ENCODE results near the gene BCL11A. TPM values are rescaled to one million over a fixed set of nuclear protein-coding genes. Genes with fewer than 3 reads are reported as not detected.

The BCL11A gene
- total and polyA plus RNA-seq, 2 of the 13 experiments (the other 11 are each of a cell fraction or from before 2014, with no cell fraction given): not detected

DNA sequence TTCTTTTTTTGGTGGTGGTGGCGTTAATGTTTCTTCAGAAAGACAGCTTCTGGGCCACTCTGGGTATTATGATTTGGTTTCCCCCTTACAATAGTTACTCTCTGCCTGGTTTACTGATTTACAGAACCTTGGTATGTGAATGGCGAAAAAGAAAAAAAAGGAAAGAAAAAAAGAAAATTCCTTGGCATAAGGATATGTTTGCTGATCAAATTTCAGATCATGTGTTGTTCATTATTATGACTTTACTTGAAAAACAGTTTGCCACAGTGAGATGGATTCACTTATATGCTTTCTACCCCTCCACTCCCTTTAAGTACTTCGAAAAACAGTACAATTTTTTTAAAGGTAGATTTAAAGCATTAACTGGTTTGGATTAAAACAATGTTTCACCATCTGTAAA, 21.0 kb downstream of the BCL11A start (continued):
- TF ChIP-seq, protein P1, sequence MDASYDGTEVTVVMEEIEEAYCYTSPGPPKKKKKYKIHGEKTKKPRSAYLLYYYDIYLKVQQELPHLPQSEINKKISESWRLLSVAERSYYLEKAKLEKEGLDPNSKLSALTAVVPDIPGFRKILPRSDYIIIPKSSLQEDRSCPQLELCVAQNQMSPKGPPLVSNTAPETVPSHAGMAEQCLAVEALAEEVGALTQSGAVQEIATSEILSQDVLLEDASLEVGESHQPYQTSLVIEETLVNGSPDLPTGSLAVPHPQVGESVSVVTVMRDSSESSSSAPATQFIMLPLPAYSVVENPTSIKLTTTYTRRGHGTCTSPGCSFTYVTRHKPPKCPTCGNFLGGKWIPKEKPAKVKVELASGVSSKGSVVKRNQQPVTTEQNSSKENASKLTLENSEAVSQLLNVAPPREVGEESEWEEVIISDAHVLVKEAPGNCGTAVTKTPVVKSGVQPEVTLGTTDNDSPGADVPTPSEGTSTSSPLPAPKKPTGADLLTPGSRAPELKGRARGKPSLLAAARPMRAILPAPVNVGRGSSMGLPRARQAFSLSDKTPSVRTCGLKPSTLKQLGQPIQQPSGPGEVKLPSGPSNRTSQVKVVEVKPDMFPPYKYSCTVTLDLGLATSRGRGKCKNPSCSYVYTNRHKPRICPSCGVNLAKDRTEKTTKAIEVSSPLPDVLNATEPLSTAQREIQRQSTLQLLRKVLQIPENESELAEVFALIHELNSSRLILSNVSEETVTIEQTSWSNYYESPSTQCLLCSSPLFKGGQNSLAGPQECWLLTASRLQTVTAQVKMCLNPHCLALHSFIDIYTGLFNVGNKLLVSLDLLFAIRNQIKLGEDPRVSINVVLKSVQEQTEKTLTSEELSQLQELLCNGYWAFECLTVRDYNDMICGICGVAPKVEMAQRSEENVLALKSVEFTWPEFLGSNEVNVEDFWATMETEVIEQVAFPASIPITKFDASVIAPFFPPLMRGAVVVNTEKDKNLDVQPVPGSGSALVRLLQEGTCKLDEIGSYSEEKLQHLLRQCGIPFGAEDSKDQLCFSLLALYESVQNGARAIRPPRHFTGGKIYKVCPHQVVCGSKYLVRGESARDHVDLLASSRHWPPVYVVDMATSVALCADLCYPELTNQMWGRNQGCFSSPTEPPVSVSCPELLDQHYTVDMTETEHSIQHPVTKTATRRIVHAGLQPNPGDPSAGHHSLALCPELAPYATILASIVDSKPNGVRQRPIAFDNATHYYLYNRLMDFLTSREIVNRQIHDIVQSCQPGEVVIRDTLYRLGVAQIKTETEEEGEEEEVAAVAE (CRISPR knock-in tag; IDR thresholded peaks at IDR 0.05; ENCODE audit: borderline replicate concordance): no peak
- TF ChIP-seq GLI4 (CRISPR knock-in tag; IDR thresholded peaks at IDR 0.05; ENCODE audit: borderline replicate concordance): no peak
- TF ChIP-seq MATR3 (CRISPR knock-in tag; IDR thresholded peaks at IDR 0.05): no peak
- TF ChIP-seq ESRRA (CRISPR knock-in tag; IDR thresholded peaks at IDR 0.05; ENCODE audit: low read depth): no peak
- TF ChIP-seq, protein P2, sequence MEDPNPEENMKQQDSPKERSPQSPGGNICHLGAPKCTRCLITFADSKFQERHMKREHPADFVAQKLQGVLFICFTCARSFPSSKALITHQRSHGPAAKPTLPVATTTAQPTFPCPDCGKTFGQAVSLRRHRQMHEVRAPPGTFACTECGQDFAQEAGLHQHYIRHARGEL (CRISPR knock-in tag; IDR thresholded peaks at IDR 0.05): no peak
- TF ChIP-seq HDAC2 (CRISPR knock-in tag; IDR thresholded peaks at IDR 0.05): no peak
- TF ChIP-seq MAZ (IDR thresholded peaks at IDR 0.05; ENCODE audit: borderline replicate concordance, low read depth, low read length): no peak
- no peak for TF ChIP-seq MAZ (CRISPR knock-in tag; IDR thresholded peaks at IDR 0.05; ENCODE audit: low read depth)
- no peak for TF ChIP-seq KLF11 (CRISPR knock-in tag; IDR thresholded peaks at IDR 0.05)
- no peak for TF ChIP-seq ZNF501 (CRISPR knock-in tag; IDR thresholded peaks at IDR 0.05)
- TF ChIP-seq NR2F1 (CRISPR knock-in tag; IDR thresholded peaks at IDR 0.05): no peak
- TF ChIP-seq, protein P3, sequence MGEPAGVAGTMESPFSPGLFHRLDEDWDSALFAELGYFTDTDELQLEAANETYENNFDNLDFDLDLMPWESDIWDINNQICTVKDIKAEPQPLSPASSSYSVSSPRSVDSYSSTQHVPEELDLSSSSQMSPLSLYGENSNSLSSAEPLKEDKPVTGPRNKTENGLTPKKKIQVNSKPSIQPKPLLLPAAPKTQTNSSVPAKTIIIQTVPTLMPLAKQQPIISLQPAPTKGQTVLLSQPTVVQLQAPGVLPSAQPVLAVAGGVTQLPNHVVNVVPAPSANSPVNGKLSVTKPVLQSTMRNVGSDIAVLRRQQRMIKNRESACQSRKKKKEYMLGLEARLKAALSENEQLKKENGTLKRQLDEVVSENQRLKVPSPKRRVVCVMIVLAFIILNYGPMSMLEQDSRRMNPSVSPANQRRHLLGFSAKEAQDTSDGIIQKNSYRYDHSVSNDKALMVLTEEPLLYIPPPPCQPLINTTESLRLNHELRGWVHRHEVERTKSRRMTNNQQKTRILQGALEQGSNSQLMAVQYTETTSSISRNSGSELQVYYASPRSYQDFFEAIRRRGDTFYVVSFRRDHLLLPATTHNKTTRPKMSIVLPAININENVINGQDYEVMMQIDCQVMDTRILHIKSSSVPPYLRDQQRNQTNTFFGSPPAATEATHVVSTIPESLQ (CRISPR knock-in tag; conservative IDR thresholded peaks at IDR 0.05): no peak
- TF ChIP-seq ARNT (IDR thresholded peaks at IDR 0.05): no peak
- TF ChIP-seq KAT7 (CRISPR knock-in tag; IDR thresholded peaks at IDR 0.05; ENCODE audit: borderline replicate concordance): no peak
- no peak for TF ChIP-seq ZNF891 (CRISPR knock-in tag; IDR thresholded peaks at IDR 0.05)
- no peak for TF ChIP-seq ZNF30 (CRISPR knock-in tag; IDR thresholded peaks at IDR 0.05)
- TF ChIP-seq, protein P4, sequence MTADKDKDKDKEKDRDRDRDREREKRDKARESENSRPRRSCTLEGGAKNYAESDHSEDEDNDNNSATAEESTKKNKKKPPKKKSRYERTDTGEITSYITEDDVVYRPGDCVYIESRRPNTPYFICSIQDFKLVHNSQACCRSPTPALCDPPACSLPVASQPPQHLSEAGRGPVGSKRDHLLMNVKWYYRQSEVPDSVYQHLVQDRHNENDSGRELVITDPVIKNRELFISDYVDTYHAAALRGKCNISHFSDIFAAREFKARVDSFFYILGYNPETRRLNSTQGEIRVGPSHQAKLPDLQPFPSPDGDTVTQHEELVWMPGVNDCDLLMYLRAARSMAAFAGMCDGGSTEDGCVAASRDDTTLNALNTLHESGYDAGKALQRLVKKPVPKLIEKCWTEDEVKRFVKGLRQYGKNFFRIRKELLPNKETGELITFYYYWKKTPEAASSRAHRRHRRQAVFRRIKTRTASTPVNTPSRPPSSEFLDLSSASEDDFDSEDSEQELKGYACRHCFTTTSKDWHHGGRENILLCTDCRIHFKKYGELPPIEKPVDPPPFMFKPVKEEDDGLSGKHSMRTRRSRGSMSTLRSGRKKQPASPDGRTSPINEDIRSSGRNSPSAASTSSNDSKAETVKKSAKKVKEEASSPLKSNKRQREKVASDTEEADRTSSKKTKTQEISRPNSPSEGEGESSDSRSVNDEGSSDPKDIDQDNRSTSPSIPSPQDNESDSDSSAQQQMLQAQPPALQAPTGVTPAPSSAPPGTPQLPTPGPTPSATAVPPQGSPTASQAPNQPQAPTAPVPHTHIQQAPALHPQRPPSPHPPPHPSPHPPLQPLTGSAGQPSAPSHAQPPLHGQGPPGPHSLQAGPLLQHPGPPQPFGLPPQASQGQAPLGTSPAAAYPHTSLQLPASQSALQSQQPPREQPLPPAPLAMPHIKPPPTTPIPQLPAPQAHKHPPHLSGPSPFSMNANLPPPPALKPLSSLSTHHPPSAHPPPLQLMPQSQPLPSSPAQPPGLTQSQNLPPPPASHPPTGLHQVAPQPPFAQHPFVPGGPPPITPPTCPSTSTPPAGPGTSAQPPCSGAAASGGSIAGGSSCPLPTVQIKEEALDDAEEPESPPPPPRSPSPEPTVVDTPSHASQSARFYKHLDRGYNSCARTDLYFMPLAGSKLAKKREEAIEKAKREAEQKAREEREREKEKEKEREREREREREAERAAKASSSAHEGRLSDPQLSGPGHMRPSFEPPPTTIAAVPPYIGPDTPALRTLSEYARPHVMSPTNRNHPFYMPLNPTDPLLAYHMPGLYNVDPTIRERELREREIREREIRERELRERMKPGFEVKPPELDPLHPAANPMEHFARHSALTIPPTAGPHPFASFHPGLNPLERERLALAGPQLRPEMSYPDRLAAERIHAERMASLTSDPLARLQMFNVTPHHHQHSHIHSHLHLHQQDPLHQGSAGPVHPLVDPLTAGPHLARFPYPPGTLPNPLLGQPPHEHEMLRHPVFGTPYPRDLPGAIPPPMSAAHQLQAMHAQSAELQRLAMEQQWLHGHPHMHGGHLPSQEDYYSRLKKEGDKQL (CRISPR knock-in tag; IDR thresholded peaks at IDR 0.05; ENCODE audit: low read depth): no peak
- no peak for TF ChIP-seq NFYC (CRISPR knock-in tag; IDR thresholded peaks at IDR 0.05)

Data from HepG2 (cell line).